OCI-LY1 (cell line): ENCODE data around the gene ALPI.

Experiments
- CTCF ChIP-seq: fragments of 200-600 bp; sonication (generic), shearing (Covaris generic); IDR thresholded peaks from 2 replicates; pipeline ENCODE4 v1.5.1; 2017; ENCODE audit warnings: mild to moderate bottlenecking, antibody characterized with exemption, low read length, moderate library complexity, mixed read lengths
- EZH2 ChIP-seq: fragments of 200-600 bp; sonication (generic), shearing (Covaris generic); IDR thresholded peaks from 2 replicates; pipeline ENCODE4 v1.8.0; 2017; ENCODE audit warnings: borderline replicate concordance, mixed run types, mild to moderate bottlenecking, antibody characterized with exemption, low read length, moderate library complexity, mixed read lengths

- TF ChIP-seq CTCF: no peak
- no peak for TF ChIP-seq EZH2
Measured at GRCh38 chr2:232415138-232415690, 40.7 kb upstream of the ALPI start.
